Effector memory CD4-positive, alpha-beta T cell (primary cell): Measurements from ENCODE around the gene TRIO.

Experiments used
- DNase-seq, 3 donors: peaks; one replicate each; pipeline ENCODE4 v3.0.0-alpha.2; 2020
- H3K27ac ChIP-seq: 2 replicates; pipeline ENCODE4 v1.7.0; 2013; ENCODE audit warnings: mild to moderate bottlenecking, low read length, moderate library complexity; ENCODE audit not compliant: insufficient read depth, poor library complexity, severe bottlenecking
- H3K27me3 ChIP-seq: replicated peaks from 2 replicates; pipeline ENCODE4 v1.7.0; 2013; ENCODE audit warnings: mild to moderate bottlenecking, low read length; ENCODE audit not compliant: insufficient read depth, control insufficient read depth, poor library complexity, severe bottlenecking
- H3K36me3 ChIP-seq: 2 replicates; pipeline ENCODE4 v1.7.0; 2013; ENCODE audit warnings: mild to moderate bottlenecking, low read length, moderate library complexity; ENCODE audit not compliant: control insufficient read depth, insufficient read depth
- H3K4me1 ChIP-seq: 2 replicates; pipeline ENCODE4 v1.7.0; 2013; ENCODE audit warnings: low read length, mild to moderate bottlenecking; ENCODE audit not compliant: control insufficient read depth, insufficient read depth, poor library complexity, severe bottlenecking
- H3K4me3 ChIP-seq: 2 replicates; pipeline ENCODE4 v1.7.0; 2013; ENCODE audit warnings: low read length, low read depth, mild to moderate bottlenecking; ENCODE audit not compliant: insufficient read depth, poor library complexity, severe bottlenecking
- H3K9me3 ChIP-seq: 2 replicates; pipeline ENCODE4 v1.7.0; 2013; ENCODE audit warnings: mild to moderate bottlenecking, low read length, moderate library complexity; ENCODE audit not compliant: control insufficient read depth

TRIO gene

DNA sequence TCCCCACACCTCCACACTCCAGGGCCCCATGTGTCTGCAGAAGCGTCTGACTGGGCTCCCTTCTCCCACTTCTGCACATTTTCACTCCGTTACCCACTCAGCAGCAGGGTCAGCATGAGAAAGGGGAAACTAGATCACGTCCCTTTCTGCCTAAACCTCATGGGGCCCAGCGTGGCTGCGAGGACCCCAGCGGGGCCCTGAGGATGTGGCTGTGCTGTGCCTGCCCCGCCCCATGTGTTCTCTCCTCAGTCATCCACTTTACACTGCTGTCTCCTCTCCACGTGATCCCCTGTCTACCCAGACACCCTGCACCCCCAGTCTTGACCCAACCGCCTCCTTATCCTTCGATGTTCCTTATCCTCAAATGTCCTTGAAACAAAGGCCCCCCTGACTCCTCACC lies 378.6 kb downstream of the TRIO start:
- Histone ChIP-seq H3K4me3 (no peak overlapping the region), H3K36me3 (no peaks in the 10 kb centered on the region), H3K27me3 (no peaks in the 10 kb centered on the region), H3K9me3 (no peaks in the 10 kb centered on the region), H3K27ac (no peak overlapping the region), H3K4me1 (no peaks in the 10 kb centered on the region)
- DNase-seq = no peak

DNA sequence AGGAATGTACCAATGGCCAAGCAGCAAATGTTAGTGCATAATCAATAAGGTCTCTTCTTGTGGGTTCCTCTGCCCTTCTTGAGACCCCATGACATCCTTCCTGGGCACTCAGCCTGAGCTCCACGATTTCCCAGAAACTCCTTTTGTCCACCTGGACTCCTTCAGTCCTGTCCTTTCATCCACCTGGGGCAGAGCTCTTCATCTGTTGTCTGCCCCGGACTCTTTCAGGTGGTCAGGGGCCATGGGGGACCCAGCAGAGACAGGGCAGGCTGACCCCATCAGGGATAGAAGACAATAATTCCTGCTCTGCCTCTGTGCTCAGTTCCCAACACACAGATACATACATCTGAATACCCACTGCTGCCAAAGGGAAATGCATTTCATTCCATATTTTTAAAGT lies 379.6 kb downstream of the TRIO start:
- Histone ChIP-seq H3K27me3 (no peaks in the 10 kb centered on the region), H3K4me1 (no peaks in the 10 kb centered on the region), H3K27ac (no peak overlapping the region), H3K9me3 (no peaks in the 10 kb centered on the region), H3K4me3 (no peak overlapping the region), H3K36me3 (no peaks in the 10 kb centered on the region)
- DNase-seq = no peak

GRCh38 chr5:14523243-14524034 lies 380.3 kb downstream of the TRIO start:
- Histone ChIP-seq H3K27ac (no peak overlapping the region), H3K36me3 (no peaks in the 10 kb centered on the region), H3K27me3 (no peaks in the 10 kb centered on the region), H3K4me3 (no peak overlapping the region), H3K9me3 (no peaks in the 10 kb centered on the region), H3K4me1 (no peaks in the 10 kb centered on the region)
- DNase-seq = no peak

GRCh38 chr5:14525397-14525796 lies 382.3 kb downstream of the TRIO start:
- no peaks in the 10 kb centered on the region for H3K9me3 ChIP-seq
- H3K4me3 ChIP-seq = no peak overlapping the region
- H3K27ac ChIP-seq = no peak overlapping the region
- no peaks in the 10 kb centered on the region for H3K36me3 ChIP-seq
- no peaks in the 10 kb centered on the region for H3K27me3 ChIP-seq
- no peak for DNase-seq
- H3K4me1 ChIP-seq = no peaks in the 10 kb centered on the region

GRCh38 chr5:14526493-14526892 lies 383.4 kb downstream of the TRIO start:
- DNase-seq = no peak
- H3K4me1 ChIP-seq = no peaks in the 10 kb centered on the region
- H3K27ac ChIP-seq = no peak overlapping the region
- no peak overlapping the region for H3K4me3 ChIP-seq
- H3K36me3 ChIP-seq = no peaks in the 10 kb centered on the region
- no peaks in the 10 kb centered on the region for H3K27me3 ChIP-seq
- no peaks in the 10 kb centered on the region for H3K9me3 ChIP-seq

DNA sequence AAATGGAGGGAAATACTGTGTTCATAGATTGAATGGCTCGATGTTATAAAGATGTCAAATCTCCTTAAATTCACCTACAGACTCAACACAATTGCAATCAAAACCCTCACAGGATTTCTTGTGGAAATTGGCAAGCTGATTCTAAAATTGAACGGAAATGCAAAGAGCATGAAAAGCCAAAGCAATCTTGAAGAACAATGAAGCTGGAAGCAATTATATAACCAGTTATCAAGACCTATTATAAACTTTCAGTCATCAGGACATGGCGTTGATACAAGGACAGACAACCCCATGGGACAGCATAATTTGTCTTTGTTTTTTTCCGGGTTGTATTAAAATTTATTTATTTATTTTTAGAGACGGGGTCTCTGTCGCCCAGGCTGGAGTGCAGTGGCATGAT lies 385.0 kb downstream of the TRIO start:
- Histone ChIP-seq H3K36me3 (no peaks in the 10 kb centered on the region), H3K4me1 (no peaks in the 10 kb centered on the region), H3K27ac (no peak overlapping the region), H3K27me3 (no peaks in the 10 kb centered on the region), H3K9me3 (no peaks in the 10 kb centered on the region), H3K4me3 (no peak overlapping the region)
- DNase-seq = no peak

DNA sequence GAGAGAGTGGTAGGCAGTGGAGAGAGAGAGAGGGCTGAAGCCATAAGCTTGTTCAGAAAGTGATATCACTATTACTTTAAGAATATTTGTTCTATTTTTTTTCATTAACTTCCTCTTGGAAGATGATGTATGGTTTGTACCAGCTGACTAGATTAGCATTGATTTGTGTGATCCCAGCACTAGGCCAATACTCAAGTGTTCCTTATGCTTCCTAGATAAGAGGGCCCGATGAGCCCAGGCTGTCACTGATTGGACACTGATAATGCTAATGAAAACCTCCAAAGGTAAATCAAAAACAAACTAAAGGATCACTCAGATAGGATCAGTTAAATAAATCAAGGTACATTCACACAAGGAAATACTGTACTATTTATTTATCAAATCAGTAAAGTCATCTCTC lies 385.8 kb downstream of the TRIO start:
- Histone ChIP-seq H3K36me3 (no peaks in the 10 kb centered on the region), H3K4me3 (no peak overlapping the region), H3K9me3 (no peaks in the 10 kb centered on the region), H3K27me3 (no peaks in the 10 kb centered on the region), H3K4me1 (no peaks in the 10 kb centered on the region), H3K27ac (no peak overlapping the region)
- no peak for DNase-seq

- Histone ChIP-seq H3K27ac (no peak overlapping the region), H3K27me3 (no peaks in the 10 kb centered on the region), H3K4me1 (no peaks in the 10 kb centered on the region), H3K36me3 (no peaks in the 10 kb centered on the region), H3K9me3 (no peaks in the 10 kb centered on the region), H3K4me3 (no peak overlapping the region)
- DNase-seq = no peak
These were observed 388.5 kb downstream of the TRIO start for GRCh38 chr5:14531668-14532067.

DNA sequence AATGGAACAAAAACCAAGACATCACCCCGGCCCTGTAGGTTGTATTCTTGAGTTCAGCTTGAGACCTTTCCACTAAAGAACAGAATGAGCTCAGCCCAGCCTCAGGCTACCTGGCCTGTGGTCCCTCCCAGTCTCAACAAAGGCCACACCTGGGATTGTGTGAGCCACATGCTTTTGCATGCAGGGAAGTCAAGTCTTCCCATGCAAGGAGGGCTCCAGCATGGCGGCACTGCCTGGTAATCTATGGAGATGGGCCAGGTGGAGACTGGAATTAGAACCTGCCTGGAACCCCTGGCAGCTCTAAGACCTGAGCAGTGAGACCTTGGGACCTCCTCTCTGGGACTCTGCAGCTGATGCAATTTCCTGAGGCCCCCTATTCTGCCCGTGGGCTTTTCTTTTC lies 389.0 kb downstream of the TRIO start:
- Histone ChIP-seq H3K27me3 (no peaks in the 10 kb centered on the region), H3K4me1 (no peaks in the 10 kb centered on the region), H3K27ac (no peak overlapping the region), H3K4me3 (no peak overlapping the region), H3K9me3 (no peaks in the 10 kb centered on the region), H3K36me3 (no peaks in the 10 kb centered on the region)
- DNase-seq = no peak

DNA sequence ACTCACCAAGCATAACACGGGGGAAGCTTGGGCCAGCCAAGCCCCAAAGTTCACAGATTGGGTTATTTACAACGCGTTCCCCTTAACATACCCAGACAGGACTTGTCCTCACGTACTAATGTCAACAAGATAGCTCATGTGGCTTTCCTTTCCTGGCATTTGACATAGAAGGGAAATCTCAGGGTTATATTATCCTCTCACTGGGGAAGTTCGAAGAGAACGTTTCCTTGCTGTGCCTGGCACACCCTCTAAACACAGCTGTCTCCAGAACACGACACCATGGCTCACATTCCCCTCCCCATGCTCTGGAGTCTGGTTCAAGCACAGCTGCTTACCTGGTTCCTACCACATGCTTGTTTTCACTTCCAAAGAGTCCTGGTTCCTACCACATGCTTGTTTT lies 391.6 kb downstream of the TRIO start:
- H3K36me3 ChIP-seq = no peaks in the 10 kb centered on the region
- no peaks in the 10 kb centered on the region for H3K4me1 ChIP-seq
- H3K27ac ChIP-seq = no peak overlapping the region
- DNase-seq = no peak
- no peaks in the 10 kb centered on the region for H3K27me3 ChIP-seq
- H3K4me3 ChIP-seq = no peak overlapping the region
- no peaks in the 10 kb centered on the region for H3K9me3 ChIP-seq
